Activated CD4-positive, alpha-beta T cell treated with anti-CD3 and anti-CD28 coated beads for 36 hours (primary cell): ENCODE results near the gene NPAS4. TPM values are rescaled to one million over a fixed set of nuclear protein-coding genes. Genes with fewer than 3 reads are reported as not detected.

ENCODE experiments used
- ATAC-seq: fragments of 200-7000 bp; cut with Tn5 transposase; one replicate; pipeline ENCODE4 v1.10.0; 2021; ENCODE audit warnings: mild to moderate bottlenecking, moderate library complexity
- CTCF ChIA-PET: fragments of 350-600 bp; sonication (Branson Sonifier 250); formaldehyde crosslinking; loops from one replicate; lab custom pipeline; 2021; ENCODE audit warnings: antibody characterized with exemption; lab: Charles Lee
- POLR2A ChIA-PET: fragments of 350-600 bp; sonication (Branson Sonifier 250); formaldehyde crosslinking; loops from one replicate; lab custom pipeline; 2021; ENCODE audit warnings: antibody characterized with exemption, inconsistent platforms; lab: Charles Lee
- DNase-seq: peaks from one replicate; pipeline ENCODE4 v3.0.0-alpha.2; 2020
- H3K27ac Mint-ChIP-seq: one replicate; pipeline ENCODE4 v1.8.0; 2021; ENCODE audit warnings: mixed read lengths
- H3K27me3 Mint-ChIP-seq: one replicate; pipeline ENCODE4 v1.8.0; 2021; ENCODE audit warnings: mixed read lengths
- H3K36me3 Mint-ChIP-seq: one replicate; pipeline ENCODE4 v1.8.0; 2021; ENCODE audit warnings: low read depth, mixed read lengths
- H3K4me1 Mint-ChIP-seq: one replicate; pipeline ENCODE4 v1.8.0; 2021; ENCODE audit warnings: mixed read lengths
- H3K4me3 Mint-ChIP-seq: one replicate; pipeline ENCODE4 v1.8.0; 2021; ENCODE audit warnings: mild to moderate bottlenecking, moderate library complexity, mixed read lengths
- H3K9me3 Mint-ChIP-seq: one replicate; pipeline ENCODE4 v1.8.0; 2021; ENCODE audit warnings: low read depth, mixed read lengths
- intact Hi-C, 2 experiments: fragments of 100-400 bp; cut with DNase I in 1 of 2; cut with micrococcal nuclease in 1 of 2; formaldehyde crosslinking; loops; one replicate each; pipeline versions ENCODE4 v1.14.2 to v1.15.1; 2022 to 2024; cut with DNase I, micrococcal nuclease
- total RNA-seq, 2 experiments: library from RNA; stranded (reverse); gene quantifications; one replicate each; pipeline ENCODE4 v1.2.3, GENCODE V29; 2021

Gene NPAS4
- total RNA-seq, 2 experiments from 2014 or later, result 0.07 TPM

DNA sequence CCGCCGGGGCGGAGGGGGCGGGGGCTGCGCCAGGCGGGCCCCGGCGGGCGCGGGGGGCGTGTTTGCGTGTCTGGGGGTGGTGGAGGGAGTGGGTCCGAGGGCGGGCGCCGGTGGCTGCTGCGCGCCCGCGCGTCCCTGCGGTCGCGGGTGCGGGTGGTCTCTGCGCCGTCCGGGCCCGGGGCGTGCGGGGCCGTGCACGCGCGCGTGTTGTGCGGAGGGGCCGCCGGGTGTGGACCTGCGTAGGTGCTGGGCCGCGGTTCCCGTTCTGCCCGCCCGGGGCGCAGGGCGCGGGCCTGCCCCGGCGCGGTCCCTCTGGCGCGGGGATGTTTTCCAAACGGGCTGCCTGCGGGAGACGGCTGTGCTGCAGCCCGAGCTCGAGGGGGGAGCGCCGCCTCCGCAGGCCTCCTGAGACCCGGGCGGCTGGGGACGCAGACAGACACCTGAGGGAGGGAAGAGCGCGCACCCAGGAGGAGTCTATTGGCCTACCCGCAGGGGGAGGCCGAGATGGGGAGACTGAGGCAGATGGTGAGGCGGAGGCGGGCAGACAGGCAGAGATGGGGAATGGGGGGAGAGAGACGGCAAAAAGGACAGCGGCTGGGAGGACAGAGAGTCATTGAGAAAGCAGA lies 46.3 kb downstream of the NPAS4 start:
- CTCF ChIA-PET, result interaction anchor here (0.6 to 4.9 kb wide), 6 partner anchors 12 to 578 kb away, joined by 3 to 37 read pairs (median 4); partner anchors contain the start of genes DPP3 and MRPL11
- POLR2A ChIA-PET, result interaction anchor here (0.6 to 1.5 kb wide), 5 partner anchors 12 to 211 kb away, joined by 3 to 14 read pairs (median 3); partner anchors contain the start of genes BBS1, DPP3, MRPL11 and RBM4B
- intact Hi-C loops, result loop anchor here (2.0 to 5.0 kb wide), 4 partner anchors 28 to 610 kb away; partner anchors contain the start of genes CFL1 (in 1 of the 2), MRPL11 (in 1 of the 2), PC (in 1 of the 2) and RBM4 (in 1 of the 2)
- no peaks in the 10 kb centered on the region for H3K9me3 Mint-ChIP-seq
- peak overlapping the region; percentile 85 for H3K4me3 Mint-ChIP-seq
- no peaks in the 10 kb centered on the region for H3K27me3 Mint-ChIP-seq
- H3K27ac Mint-ChIP-seq, result peak overlapping the region; percentile 79
- peaks cover 4% of the 10 kb centered on the region for H3K36me3 Mint-ChIP-seq
- ATAC-seq (peak; percentile 46), DNase-seq (peak; percentile 67)
- H3K4me1 Mint-ChIP-seq, result peaks cover 38% of the 10 kb centered on the region

DNA sequence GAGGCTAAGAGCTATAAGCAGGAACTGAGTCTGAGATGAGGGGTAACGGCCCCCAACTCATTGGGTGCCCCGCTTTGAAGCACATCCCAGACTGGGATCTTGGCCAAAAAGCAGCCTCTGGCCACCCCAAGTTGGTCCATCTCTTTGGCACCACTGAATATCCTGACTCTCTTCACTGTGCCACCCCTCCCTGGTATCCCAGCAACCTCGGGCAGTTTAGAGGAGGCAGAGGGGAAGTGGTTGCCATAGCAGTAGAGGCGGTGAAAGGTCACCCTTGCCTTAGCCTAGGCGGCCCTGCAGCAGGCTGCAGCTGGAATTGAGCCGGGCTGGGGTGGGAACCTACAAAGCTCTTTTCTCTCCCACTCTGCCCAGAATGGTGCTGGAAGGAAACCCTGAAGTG lies 46.9 kb downstream of the NPAS4 start:
- peaks cover 4% of the 10 kb centered on the region for H3K36me3 Mint-ChIP-seq
- POLR2A ChIA-PET, result no interaction called here
- DNase-seq (peak; percentile 54), ATAC-seq (no peak)
- H3K27ac Mint-ChIP-seq, result peak overlapping the region; percentile 79
- no peaks in the 10 kb centered on the region for H3K9me3 Mint-ChIP-seq
- intact Hi-C loops, result loop anchor here (2.0 to 5.0 kb wide), 4 partner anchors 29 to 610 kb away; partner anchors contain the start of genes CFL1 (in 1 of the 2), MRPL11 (in 1 of the 2), PC (in 1 of the 2) and RBM4 (in 1 of the 2)
- H3K27me3 Mint-ChIP-seq, result no peaks in the 10 kb centered on the region
- H3K4me1 Mint-ChIP-seq, result peaks cover 34% of the 10 kb centered on the region
- CTCF ChIA-PET, result interaction anchor here (1.0 to 4.9 kb wide), 3 partner anchors 12 to 81 kb away, joined by 4 to 37 read pairs (median 7); partner anchors contain the start of gene DPP3
- peak overlapping the region; percentile 85 for H3K4me3 Mint-ChIP-seq

DNA sequence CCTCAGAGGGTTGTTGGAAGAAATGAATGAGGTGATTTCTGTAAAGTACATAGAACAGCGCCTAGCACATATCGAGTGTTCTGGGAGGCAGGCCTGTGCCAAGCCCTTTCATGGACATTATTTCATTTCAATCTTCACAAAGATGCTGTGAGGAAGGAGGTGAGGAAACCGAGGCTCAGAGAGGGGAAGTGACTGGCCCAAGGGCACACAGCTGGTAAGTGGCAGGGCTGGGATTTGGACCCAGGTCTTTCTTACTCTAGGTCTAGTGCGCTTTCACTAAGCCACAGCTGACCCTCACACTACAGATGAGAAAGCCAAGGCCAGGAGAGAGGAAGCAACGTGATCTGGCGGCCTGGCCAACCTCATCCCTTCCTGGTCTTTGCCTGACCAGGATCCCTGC lies 47.9 kb downstream of the NPAS4 start:
- ATAC-seq (no peak), DNase-seq (no peak)
- POLR2A ChIA-PET, result interaction anchor here (0.7 to 0.9 kb wide), 2 partner anchors 21 to 30 kb away, joined by 3 read pairs; partner anchors contain the start of gene MRPL11
- no peaks in the 10 kb centered on the region for H3K9me3 Mint-ChIP-seq
- intact Hi-C loops, result loop anchor here in 1 of 2 experiments (5.0 kb wide), 2 partner anchors 489 to 611 kb away; partner anchors contain the start of genes CFL1 and PC
- no peak overlapping the region for H3K27ac Mint-ChIP-seq
- peak overlapping the region; percentile 20 for H3K4me3 Mint-ChIP-seq
- CTCF ChIA-PET, result interaction anchor here (0.7 to 4.9 kb wide), 5 partner anchors 9 to 38 kb away, joined by 4 to 37 read pairs (median 4); partner anchors contain the start of genes DPP3 and MRPL11
- no peaks in the 10 kb centered on the region for H3K27me3 Mint-ChIP-seq
- peaks cover 28% of the 10 kb centered on the region for H3K4me1 Mint-ChIP-seq
- H3K36me3 Mint-ChIP-seq, result peaks cover 4% of the 10 kb centered on the region

DNA sequence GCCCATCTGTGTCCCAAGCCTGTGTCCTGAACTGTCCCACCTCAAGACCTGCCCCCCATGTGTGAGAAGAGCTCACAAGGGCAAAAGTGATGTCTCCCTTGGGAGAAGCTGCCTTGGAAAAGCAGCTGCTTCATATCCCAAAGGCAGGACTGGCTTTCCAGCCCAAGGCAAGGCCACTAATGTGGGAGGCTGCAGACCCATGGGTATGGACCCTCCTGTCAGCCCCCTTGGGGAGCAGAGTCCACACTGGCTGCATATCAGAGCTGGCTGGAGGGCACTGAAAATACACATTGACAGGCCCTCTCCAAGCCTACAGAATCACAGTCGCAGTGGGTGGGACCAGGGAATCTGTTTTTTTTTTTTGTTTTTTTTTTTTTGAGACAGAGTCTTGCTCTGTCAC lies 48.6 kb downstream of the NPAS4 start:
- POLR2A ChIA-PET, result interaction anchor here (0.9 kb wide), 1 partner anchor 30 kb away, joined by 3 read pairs; the partner anchor contains the start of gene MRPL11
- Mint-ChIP-seq H3K36me3 (peaks cover 4% of the 10 kb centered on the region), H3K4me1 (peaks cover 28% of the 10 kb centered on the region), H3K27ac (no peak overlapping the region), H3K27me3 (no peaks in the 10 kb centered on the region), H3K4me3 (no peak overlapping the region), H3K9me3 (no peaks in the 10 kb centered on the region)
- DNase-seq (no peak), ATAC-seq (no peak)
- intact Hi-C loops, result loop anchor here in 1 of 2 experiments (5.0 kb wide), 2 partner anchors 488 to 612 kb away; partner anchors contain the start of genes CFL1 and PC
- CTCF ChIA-PET, result interaction anchor here (0.7 to 4.9 kb wide), 4 partner anchors 10 to 39 kb away, joined by 4 to 37 read pairs (median 6); partner anchors contain the start of genes DPP3 and MRPL11

DNA sequence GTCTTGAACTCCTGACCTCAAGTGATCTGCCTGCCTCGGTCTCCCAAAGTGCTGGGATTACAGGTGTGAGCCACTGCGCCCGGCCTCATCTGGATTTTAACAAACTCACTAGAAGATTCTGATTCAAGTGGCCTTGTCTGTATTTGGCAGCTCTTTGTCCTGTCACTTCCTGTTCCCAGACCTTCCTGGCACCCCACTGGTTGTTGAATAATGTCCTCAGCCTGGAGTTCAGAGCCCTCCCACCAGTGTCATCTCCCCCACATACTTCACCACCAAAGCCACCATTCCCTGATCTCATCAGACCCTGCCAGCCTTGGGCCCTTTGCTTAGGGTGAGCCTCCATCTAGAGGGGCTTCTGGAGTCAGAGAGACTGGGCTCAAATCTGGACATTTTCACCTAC lies 49.2 kb downstream of the NPAS4 start:
- intact Hi-C loops, result no loop called here
- no peaks in the 10 kb centered on the region for H3K9me3 Mint-ChIP-seq
- H3K27me3 Mint-ChIP-seq, result no peaks in the 10 kb centered on the region
- ChIA-PET POLR2A (interaction anchor here (0.8 kb wide), 1 partner anchor 81 kb away, joined by 3 read pairs; no protein-coding TSS in a partner anchor), CTCF (interaction anchor here (1.2 to 4.9 kb wide), 4 partner anchors 10 to 84 kb away, joined by 3 to 37 read pairs (median 6); partner anchors contain the start of gene DPP3)
- ATAC-seq (no peak), DNase-seq (no peak)
- H3K36me3 Mint-ChIP-seq, result peaks cover 4% of the 10 kb centered on the region
- H3K4me3 Mint-ChIP-seq, result no peak overlapping the region
- peak overlapping the region; percentile 51 for H3K27ac Mint-ChIP-seq
- peaks cover 28% of the 10 kb centered on the region for H3K4me1 Mint-ChIP-seq

- no peak for DNase-seq
- no peak overlapping the region for H3K4me3 Mint-ChIP-seq
- ChIA-PET CTCF (interaction anchor here (1.2 to 1.3 kb wide), 2 partner anchors 81 to 85 kb away, joined by 3 to 4 read pairs; no protein-coding TSS in a partner anchor), POLR2A (no interaction called here)
- no peaks in the 10 kb centered on the region for H3K27me3 Mint-ChIP-seq
- H3K9me3 Mint-ChIP-seq, result no peaks in the 10 kb centered on the region
- H3K27ac Mint-ChIP-seq, result no peak overlapping the region
- intact Hi-C loops, result no loop called here
- peaks cover 21% of the 10 kb centered on the region for H3K4me1 Mint-ChIP-seq
- no peak for ATAC-seq
- H3K36me3 Mint-ChIP-seq, result peaks cover 4% of the 10 kb centered on the region
Measured at GRCh38 chr11:66471142-66471541, 50.3 kb downstream of the NPAS4 start.

DNA sequence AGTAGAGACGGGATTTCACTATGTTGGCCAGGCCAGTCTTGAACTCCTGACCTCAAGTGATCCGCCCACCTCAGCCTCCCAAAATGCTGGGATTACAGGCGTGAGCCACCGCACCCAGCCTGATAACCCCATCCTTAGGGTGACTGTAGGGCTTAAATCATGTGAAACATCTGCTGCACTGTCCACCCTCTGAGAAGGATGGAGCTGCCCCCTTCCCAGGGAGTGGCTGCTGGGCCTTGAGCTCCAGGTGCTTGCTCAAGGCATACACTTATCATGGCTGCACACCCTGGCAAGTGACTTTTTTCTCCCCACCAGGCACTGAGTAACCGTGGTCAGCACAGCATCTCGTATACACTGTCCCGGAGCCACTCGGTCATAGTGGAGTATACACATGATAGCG lies 51.2 kb downstream of the NPAS4 start:
- Mint-ChIP-seq H3K4me3 (no peak overlapping the region), H3K27ac (no peak overlapping the region), H3K36me3 (peaks cover 4% of the 10 kb centered on the region), H3K9me3 (no peaks in the 10 kb centered on the region), H3K4me1 (peaks cover 17% of the 10 kb centered on the region), H3K27me3 (no peaks in the 10 kb centered on the region)
- intact Hi-C loops, result no loop called here
- ChIA-PET POLR2A (no interaction called here), CTCF (interaction anchor here (0.6 to 1.3 kb wide), 2 partner anchors 63 to 504 kb away, joined by 3 read pairs; no protein-coding TSS in a partner anchor)
- DNase-seq, result no peak
- ATAC-seq, result no peak

DNA sequence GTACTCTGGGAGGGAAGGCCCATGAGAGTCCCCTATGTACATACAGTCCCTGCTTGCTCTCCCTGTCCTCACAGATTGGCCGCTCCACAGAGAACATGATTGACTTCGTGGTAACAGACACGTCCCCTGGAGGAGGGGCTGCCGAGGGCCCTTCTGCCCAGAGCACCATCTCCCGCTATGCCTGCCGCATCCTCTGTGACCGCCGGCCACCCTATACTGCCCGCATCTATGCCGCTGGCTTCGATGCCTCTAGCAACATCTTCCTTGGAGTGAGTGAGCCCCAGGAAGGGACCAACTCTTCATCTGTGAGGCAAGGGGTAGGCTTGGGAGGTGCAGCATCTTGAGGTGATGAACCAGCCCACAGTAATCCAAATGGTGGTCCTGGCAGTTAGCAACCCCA lies 52.3 kb downstream of the NPAS4 start:
- Mint-ChIP-seq H3K4me1 (peaks cover 9% of the 10 kb centered on the region), H3K9me3 (no peaks in the 10 kb centered on the region), H3K27me3 (no peaks in the 10 kb centered on the region), H3K27ac (no peak overlapping the region), H3K36me3 (peaks cover 4% of the 10 kb centered on the region), H3K4me3 (no peak overlapping the region)
- POLR2A ChIA-PET, result no interaction called here
- ATAC-seq, result no peak
- intact Hi-C loops, result no loop called here
- no peak for DNase-seq
- CTCF ChIA-PET, result interaction anchor here (0.7 kb wide), 1 partner anchor 723 kb away, joined by 3 read pairs; no protein-coding TSS in a partner anchor

DNA sequence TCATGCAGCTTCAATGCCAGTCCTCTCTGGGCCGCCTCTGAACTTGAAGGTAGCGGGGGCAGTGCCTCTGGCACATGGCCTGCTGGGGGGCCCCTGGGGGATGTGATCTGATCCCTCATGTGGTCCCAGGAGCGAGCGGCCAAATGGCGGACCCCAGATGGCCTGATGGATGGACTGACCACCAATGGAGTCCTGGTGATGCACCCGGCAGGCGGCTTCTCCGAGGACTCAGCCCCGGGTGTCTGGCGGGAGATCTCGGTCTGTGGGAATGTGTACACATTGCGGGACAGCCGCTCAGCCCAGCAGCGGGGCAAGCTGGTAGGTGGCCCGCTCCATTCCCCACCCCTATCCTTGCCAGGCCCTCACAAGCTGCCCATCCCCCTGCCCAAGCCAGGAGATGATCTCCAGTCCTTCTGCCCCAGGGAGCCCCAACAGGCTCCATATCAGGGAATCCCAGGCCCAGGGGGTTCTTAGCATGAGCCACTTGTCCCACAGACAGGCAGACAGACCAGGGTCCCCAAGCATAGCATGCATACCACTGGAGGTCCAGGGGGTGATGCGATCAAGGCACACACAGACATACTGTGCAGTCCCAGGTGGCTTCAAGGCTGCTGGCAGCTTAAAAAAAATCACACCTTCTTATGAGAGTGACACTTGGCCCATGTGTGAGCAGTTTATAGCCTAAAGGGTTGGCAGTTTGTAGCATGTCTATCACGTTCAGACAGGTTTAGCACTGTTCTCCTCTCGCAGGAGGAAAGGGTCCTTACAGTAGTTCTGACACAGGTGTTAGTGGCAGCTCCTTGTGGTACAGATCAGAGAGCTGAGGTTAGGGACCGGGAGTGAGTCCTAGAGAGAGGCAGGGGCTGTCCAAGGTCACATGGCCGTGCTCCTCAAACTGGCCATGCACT lies 53.0 kb downstream of the NPAS4 start:
- ChIA-PET CTCF (interaction anchor here (0.7 kb wide), 1 partner anchor 723 kb away, joined by 3 read pairs; no protein-coding TSS in a partner anchor), POLR2A (no interaction called here)
- Mint-ChIP-seq H3K27me3 (no peaks in the 10 kb centered on the region), H3K9me3 (no peaks in the 10 kb centered on the region), H3K27ac (no peak overlapping the region), H3K4me3 (no peak overlapping the region), H3K36me3 (peaks cover 4% of the 10 kb centered on the region), H3K4me1 (peaks cover 8% of the 10 kb centered on the region)
- ATAC-seq (no peak), DNase-seq (no peak)
- intact Hi-C loops, result no loop called here

- CTCF ChIA-PET, result no interaction called here
- no peak overlapping the region for H3K27ac Mint-ChIP-seq
Measured at GRCh38 chr11:66475349-66476172, 54.7 kb downstream of the NPAS4 start.

More at GRCh38 chr11:66475349-66476172, 54.7 kb downstream of the NPAS4 start:
- Mint-ChIP-seq H3K4me1 (peaks cover 6% of the 10 kb centered on the region), H3K4me3 (no peak overlapping the region), H3K36me3 (no peaks in the 10 kb centered on the region), H3K27me3 (no peaks in the 10 kb centered on the region), H3K9me3 (no peaks in the 10 kb centered on the region)
- DNase-seq (no peak), ATAC-seq (no peak)
- POLR2A ChIA-PET, result no interaction called here
- intact Hi-C loops, result no loop called here
